Measurements from ENCODE around the gene MPG. TPM values are rescaled to one million over a fixed set of nuclear protein-coding genes. Genes with fewer than 3 reads are reported as not detected.
"Not testable (repeated sequence)": the region's sequence is repeated elsewhere in the genome, so short reads cannot be mapped to it uniquely, and the experiment has no call there.

MPG gene
- total and polyA plus RNA-seq, 7 donors = 23.0 to 68.1 (median 43.1) TPM

GRCh38 chr16:42691-43090, 35.3 kb upstream of the MPG start:
- H3K9me3 ChIP-seq = no peaks in the 10 kb centered on the region
- H3K36me3 ChIP-seq (ENCODE audit: insufficient read depth in 1 of 2, low read depth in 1 of 2) = peaks cover 5 to 38% of the 10 kb centered on the region in 2 donors
- ATAC-seq (no peak), DNase-seq (no peak)
- WGBS, 3 donors = 82 to 88% (median 83%) methylated on average over 4 of the region's 4 CpGs
- H3K27me3 ChIP-seq (ENCODE audit: insufficient read depth in 3 of 3, low read length in 2 of 3) = no peaks in the 10 kb centered on the region
- intact Hi-C loops (cut with DNase I) = no loop called here
- no peak overlapping the region for H3K4me3 ChIP-seq
- no peak overlapping the region for H3K27ac ChIP-seq
- no peaks in the 10 kb centered on the region for H3K4me1 ChIP-seq
- no peak for TF ChIP-seq CTCF (IDR thresholded peaks at IDR 0.05)

GRCh38 chr16:43294-43693, 34.7 kb upstream of the MPG start:
- WGBS, 3 donors = 80 to 85% (median 82%) methylated on average over 5 of the region's 5 CpGs
- Histone ChIP-seq H3K27me3 (ENCODE audit: insufficient read depth in 3 of 3, low read length in 2 of 3) (no peaks in the 10 kb centered on the region), H3K36me3 (ENCODE audit: insufficient read depth in 1 of 2, low read depth in 1 of 2) (peaks cover 5 to 42% of the 10 kb centered on the region in 2 donors), H3K27ac (no peak overlapping the region), H3K4me3 (no peak overlapping the region), H3K9me3 (no peaks in the 10 kb centered on the region), H3K4me1 (no peaks in the 10 kb centered on the region)
- DNase-seq (no peak), ATAC-seq (no peak)
- no peak for TF ChIP-seq CTCF (IDR thresholded peaks at IDR 0.05)
- intact Hi-C loops (cut with DNase I) = no loop called here

GRCh38 chr16:44655-45054, 33.4 kb upstream of the MPG start:
- Histone ChIP-seq H3K27me3 (ENCODE audit: insufficient read depth in 3 of 3, low read length in 2 of 3) (no peaks in the 10 kb centered on the region), H3K9me3 (no peaks in the 10 kb centered on the region), H3K36me3 (ENCODE audit: insufficient read depth in 1 of 2, low read depth in 1 of 2) (peaks cover 5 to 46% of the 10 kb centered on the region in 2 donors), H3K27ac (no peak overlapping the region), H3K4me3 (no peak overlapping the region), H3K4me1 (no peaks in the 10 kb centered on the region)
- ATAC-seq = no peak
- intact Hi-C loops (cut with DNase I) = no loop called here
- 89 to 95% (median 94%) methylated on average over 8 of the region's 8 CpGs for WGBS, 3 donors
- no peak for TF ChIP-seq CTCF (IDR thresholded peaks at IDR 0.05)
- no peak for DNase-seq

GRCh38 chr16:45454-45853, 32.6 kb upstream of the MPG start:
- no peaks in the 10 kb centered on the region for H3K9me3 ChIP-seq
- no peak for TF ChIP-seq CTCF (IDR thresholded peaks at IDR 0.05)
- H3K27me3 ChIP-seq (ENCODE audit: insufficient read depth in 3 of 3, low read length in 2 of 3) = no peaks in the 10 kb centered on the region
- H3K27ac ChIP-seq = no peak overlapping the region
- DNase-seq (no peak), ATAC-seq (no peak)
- 92 to 93% (median 93%) methylated on average over 5 of the region's 5 CpGs for WGBS, 3 donors
- no peak overlapping the region for H3K4me3 ChIP-seq
- peaks cover 5 to 47% of the 10 kb centered on the region in 2 donors for H3K36me3 ChIP-seq (ENCODE audit: insufficient read depth in 1 of 2, low read depth in 1 of 2)
- intact Hi-C loops (cut with DNase I) = no loop called here
- no peaks in the 10 kb centered on the region for H3K4me1 ChIP-seq

GRCh38 chr16:46510-46909, 31.5 kb upstream of the MPG start:
- H3K27ac ChIP-seq; H3K4me1 ChIP-seq; ATAC-seq; H3K9me3 ChIP-seq; intact Hi-C loops (cut with DNase I); H3K4me3 ChIP-seq; H3K27me3 ChIP-seq (ENCODE audit: insufficient read depth in 3 of 3, low read length in 2 of 3); DNase-seq: not testable (repeated sequence)
- H3K36me3 ChIP-seq (ENCODE audit: insufficient read depth in 1 of 2, low read depth in 1 of 2) = peaks cover 5 to 53% of the 10 kb centered on the region in 2 donors
- WGBS, 3 donors = 95 to 96% (median 95%) methylated on average over 7 of the region's 7 CpGs

Measured in psoas muscle (tissue), 8 donors.